ENCODE data around the gene GRIN1. TPM values are rescaled to one million over a fixed set of nuclear protein-coding genes. Genes with fewer than 3 reads are reported as not detected.

The GRIN1 gene
- polyA plus RNA-seq, 10 donors, result 0.07 TPM; not detected in 8

- no peak for DNase-seq
Measured at GRCh38 chr9:137191245-137191644, 52.3 kb downstream of the GRIN1 start.

DNA sequence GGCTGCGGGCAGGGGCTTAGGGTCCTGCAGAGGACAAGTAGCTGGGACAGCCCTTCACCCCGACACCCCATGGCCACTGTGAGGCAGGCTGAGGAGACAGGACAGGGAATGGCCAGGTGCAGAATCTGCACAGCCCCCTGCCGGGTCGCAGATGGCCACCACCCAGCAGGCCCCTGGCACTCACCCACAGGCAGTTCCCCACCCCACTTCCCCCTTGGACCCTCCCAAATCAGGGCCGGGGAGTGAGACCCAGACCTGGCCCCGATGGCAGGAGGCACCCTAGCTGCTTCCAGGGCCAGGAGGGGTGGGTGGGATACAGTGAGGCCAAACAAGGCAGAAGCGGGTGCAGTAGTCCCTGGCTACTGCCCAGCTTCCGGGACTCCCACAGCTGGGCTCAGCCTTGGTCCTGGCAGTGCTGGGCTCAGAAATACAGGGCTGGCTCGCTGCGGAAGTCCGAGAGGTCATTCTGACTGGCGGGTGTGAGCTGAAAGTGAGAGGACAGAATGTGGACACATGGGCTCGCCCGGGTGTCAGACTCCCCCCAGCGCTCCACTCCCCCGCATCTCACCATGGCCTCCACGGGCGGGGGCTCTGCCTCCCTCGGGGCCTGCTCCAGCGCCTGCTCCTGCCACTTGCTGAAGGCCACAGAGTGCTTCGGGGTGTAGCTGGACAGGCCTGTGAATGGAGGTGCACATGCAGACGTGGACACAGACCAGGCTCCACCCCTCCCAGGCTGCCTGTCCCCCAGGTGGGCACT, 52.9 kb downstream of the GRIN1 start:
- no peak for DNase-seq

DNA sequence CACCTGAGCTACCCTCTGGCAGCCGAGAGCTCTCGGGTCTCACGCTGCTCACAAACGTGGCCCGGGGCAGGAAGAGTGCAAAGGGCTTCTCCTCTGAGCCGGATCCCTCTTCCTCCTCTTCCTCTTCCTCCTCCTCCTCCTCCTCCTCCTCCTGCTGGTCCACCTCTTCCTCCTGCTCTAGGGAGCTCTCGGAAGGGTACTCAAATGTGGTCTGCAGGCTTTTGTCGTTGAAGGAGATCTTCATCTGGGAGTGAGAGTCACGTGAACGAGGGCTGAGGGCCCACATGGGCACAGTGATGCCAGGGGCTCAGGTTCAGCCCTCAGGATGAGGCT, 53.5 kb downstream of the GRIN1 start:
- DNase-seq, result no peak

GRCh38 chr9:137192859-137193258, 53.9 kb downstream of the GRIN1 start:
- no peak for DNase-seq

DNA sequence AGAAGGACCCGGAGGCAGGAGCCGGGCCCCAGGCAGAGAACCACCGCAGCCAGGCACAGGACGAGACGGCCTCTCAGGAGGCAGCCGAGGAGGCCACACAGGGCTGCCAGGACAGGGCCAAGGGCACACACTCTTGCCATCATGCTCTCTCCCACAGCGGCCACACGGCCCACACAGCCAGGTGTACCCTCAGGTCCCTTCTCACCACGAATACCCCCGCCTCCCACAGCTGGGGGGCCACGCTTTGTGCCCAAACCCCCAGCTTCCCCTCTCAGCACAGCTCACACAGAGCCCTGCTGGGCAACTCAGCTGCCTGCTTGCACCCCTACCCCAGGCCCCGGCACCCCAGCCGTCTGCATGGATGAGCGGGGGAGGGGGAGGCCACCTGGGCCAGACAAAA, 54.8 kb downstream of the GRIN1 start:
- no peak for DNase-seq

DNA sequence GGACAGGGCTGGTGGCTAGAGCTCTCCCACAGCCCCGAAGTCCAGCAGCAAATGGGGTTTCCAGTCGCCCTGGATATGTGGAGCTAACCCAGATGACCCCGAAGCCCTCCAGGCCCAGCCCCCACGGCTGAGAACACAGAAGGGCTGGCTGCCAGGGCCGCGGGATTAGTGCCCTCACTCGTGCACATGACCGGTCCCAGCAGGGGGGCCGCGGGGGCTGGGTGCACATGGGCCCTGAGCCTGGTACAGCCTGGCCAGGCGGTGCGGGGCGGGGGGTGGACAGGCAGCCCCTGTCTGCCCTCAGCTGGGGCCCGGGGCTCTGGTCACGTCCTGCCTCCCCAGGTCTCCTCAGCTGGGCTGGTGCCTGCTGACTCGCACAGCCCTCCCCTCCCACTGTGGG, 55.4 kb downstream of the GRIN1 start:
- no peak for DNase-seq

- no peak for DNase-seq
Measured at GRCh38 chr9:137194909-137195308, 56.0 kb downstream of the GRIN1 start.

DNA sequence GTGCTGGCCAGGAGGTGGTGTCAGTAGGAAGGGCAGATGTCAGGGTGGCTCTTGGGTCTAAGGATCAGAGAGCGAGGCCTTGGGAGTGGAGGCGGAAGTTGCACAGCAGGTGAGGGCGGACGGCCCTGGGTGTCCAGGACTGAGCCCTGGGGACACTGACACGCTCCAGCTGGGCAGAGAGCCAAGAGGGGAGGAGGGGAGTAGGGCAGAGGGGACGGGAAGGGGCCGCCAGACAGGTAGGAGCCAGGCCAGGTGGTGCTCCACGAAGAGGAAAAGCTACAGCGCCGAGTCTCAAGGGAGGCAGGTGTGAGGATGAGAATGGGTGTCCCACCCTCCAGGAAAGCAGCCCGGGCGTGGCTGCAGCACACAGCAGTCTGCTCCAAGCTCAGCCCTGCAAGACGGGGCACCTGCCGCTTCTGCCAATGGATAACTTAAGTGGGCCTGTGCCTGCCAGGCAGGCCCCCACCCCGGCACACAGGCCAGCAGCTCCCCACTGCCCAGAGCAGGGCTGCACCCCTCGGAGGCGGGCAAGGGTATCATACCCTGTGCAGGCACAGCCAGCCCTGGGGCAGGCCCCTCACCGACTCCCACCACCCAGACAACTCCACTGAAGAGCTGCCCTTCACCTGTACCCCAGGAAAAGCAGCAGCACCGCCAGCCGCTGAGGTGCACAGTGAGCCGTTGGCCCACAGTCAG, 56.7 kb downstream of the GRIN1 start:
- DNase-seq, result no peak

DNA sequence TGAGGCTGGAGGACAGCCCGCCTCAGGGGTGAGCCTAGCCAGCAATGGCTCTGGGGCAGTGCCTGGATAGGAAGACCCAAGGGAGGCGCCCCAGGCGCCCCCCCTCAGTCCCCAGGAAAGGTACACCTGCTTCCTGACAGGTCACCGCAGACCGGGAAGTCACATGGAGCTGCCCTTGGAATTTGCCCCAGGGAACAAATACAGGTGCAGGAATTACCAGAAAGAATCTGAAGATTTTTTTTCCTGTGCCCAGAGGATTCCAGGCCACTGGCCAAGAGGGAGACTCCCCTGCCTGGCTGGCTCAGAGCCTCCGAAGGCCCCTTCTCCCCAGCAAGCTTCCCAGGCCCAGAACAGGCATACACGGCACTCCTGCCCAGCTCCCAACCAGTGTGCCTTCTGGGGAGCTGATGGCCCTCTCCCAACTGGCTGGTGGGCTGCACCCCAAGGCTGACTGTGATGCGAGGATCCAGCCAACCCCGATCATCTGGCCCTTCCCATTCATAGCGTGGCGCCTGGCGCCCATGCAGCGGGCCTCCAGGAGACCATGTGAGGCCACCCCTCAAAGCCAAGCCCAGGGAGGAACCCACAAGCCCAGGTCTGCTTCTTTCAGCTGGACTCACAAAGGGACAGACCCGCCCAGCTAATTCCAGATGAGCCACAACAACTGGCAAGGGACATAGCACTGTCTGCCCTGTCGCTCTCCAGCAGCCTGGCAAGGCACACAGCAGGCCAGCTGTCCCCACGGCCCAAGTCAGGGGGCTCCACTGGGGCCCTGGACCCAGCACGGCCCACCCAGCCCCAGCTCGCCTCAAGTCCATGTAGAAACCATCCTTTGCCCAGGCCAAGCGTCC, 59.3 kb downstream of the GRIN1 start:
- DNase-seq, result no peak

GRCh38 chr9:137198902-137199283, 59.9 kb downstream of the GRIN1 start:
- no peak for DNase-seq

DNA sequence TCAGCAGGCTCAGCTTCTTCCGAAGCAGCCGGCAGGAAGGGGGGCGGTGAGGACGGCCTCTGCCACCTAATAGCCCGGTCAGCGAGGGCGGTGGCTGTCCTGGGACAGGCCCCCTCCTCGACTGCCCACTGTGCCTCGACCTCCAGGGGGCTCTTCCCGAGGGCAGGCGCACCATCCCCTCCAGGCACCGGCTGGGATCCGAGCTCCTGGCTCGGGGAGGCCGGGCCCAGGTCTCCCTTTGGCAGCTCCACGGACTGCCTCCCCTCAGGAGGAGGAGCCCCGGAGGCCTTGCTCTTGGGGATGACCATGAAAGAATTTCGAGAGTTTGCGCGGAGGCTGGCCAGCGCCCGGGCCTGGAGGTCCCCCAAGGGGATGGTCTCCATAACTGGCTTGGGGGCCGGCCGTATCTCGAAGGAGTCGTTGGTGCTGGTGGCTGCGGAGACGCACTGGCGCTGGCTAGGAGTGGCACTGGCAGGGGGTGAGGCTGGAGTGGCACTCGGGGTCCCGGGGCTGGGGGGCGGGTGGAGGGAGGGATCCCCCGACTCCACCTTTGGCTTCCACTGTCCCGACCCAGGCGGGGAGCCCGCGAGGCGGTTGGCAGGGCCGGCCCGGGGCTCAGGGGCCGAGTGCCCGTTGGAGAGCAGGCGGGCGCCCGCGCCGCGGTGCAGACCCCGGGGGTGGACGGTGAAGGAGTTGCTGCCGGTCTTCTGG, 60.6 kb downstream of the GRIN1 start:
- no peak for DNase-seq

GRCh38 chr9:137200311-137201204, 61.6 kb downstream of the GRIN1 start, which contains the start of gene TPRN:
Gene TPRN, minus strand, starts transcription at chr9:137200741. Its CDS starts 30 bp downstream, at chr9:137200711.
- peak; percentile 98 to 99 (median 98) for DNase-seq

GRCh38 chr9:137201205-137201868, 62.4 kb downstream of the GRIN1 start:
- no peak for DNase-seq

GRCh38 chr9:137202966-137203365, 64.0 kb downstream of the GRIN1 start:
- no peak for DNase-seq

DNA sequence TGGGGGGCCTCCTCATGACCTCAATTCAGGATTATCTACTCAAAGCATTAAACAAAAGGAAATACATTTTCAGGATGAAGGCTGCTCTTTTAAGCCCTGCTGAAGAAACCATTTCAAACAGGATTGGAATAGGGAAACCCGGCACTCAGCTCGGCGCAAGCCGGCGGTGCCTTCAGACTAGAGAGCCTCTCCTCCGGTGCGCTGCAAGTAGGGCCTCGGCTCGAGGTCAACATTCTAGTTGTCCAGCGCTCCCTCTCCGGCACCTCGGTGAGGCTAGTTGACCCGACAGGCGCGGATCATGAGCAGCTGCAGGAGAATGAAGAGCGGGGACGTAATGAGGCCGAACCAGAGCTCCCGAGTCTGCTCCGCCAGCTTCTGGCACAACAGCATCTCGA, 65.8 kb downstream of the GRIN1 start:
- DNase-seq, result no peak

GRCh38 chr9:137205126-137206069, 66.4 kb downstream of the GRIN1 start, which contains the start of the genes NDOR1 and TMEM203:
Gene NDOR1, plus strand, starts transcription at chr9:137205700. Its CDS starts 78 bp downstream, at chr9:137205778.
Gene TMEM203, minus strand, starts transcription at chr9:137205648. Its CDS starts 234 bp downstream, at chr9:137205414.
- DNase-seq, result peak; percentile 86 to 96 (median 94)

- DNase-seq, result no peak
Measured at GRCh38 chr9:137206602-137207001, 67.6 kb downstream of the GRIN1 start.

DNA sequence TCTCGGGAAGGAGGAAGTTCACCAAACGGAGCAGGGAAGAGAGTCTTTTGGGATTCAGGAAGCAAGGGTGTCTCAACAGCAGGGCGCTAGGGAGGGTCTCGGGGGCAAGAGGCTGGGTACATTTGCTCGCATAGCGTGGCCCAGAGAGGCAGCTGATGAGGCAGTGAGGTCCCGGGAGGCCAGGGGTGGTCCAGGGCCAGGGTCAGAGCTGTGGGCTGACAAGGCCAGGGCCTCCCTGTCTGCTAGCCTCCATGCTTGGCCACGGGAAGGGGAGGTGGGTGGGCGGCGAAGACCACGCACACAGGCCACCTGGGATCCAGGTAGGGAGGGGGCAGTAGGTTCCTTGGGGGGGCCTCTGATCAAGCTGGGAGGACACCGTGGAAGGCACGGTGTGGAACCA, 72.6 kb downstream of the GRIN1 start:
- no peak for DNase-seq

GRCh38 chr9:137212520-137212919, 73.6 kb downstream of the GRIN1 start:
- no peak for DNase-seq

Data from muscle of back (tissue), 11 donors.